ENCODE measurements around the gene PRAMEF11.
"Not testable (repeated sequence)": the region's sequence is repeated elsewhere in the genome, so short reads cannot be mapped to it uniquely, and the experiment has no call there.

The PRAMEF11 gene

GRCh38 chr1:12783783-12784182 is 47.4 kb downstream of the PRAMEF11 start:
- not testable (repeated sequence) for H3K4me3 Mint-ChIP-seq; H3K36me3 Mint-ChIP-seq (ENCODE audit: low read depth); ATAC-seq; H3K27me3 Mint-ChIP-seq; H3K4me1 Mint-ChIP-seq; H3K27ac Mint-ChIP-seq; DNase-seq
- H3K9me3 Mint-ChIP-seq, result peaks cover 13% of the 10 kb centered on the region

DNA sequence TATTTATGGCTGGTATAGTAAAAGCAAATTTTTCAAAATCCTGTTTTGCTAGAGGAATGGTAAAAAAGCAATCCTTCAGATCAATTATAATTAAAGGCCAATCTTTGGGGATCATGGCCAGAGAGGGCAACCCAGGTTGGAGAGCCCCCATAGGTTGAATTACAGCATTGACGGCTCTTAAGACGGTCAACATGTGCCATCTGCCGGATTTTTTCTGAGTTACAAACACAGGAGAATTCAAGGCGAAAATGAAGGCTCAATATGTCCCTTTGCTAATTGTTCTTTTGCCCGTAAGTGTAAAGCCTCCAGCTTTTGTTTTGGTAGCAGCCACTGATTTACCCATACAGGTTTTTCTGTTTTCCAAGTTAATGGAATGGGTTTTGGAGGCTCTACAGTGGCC is 49.7 kb downstream of the PRAMEF11 start:
- H3K27me3 Mint-ChIP-seq; H3K27ac Mint-ChIP-seq; H3K4me3 Mint-ChIP-seq; DNase-seq; H3K4me1 Mint-ChIP-seq; ATAC-seq; H3K36me3 Mint-ChIP-seq (ENCODE audit: low read depth): not testable (repeated sequence)
- H3K9me3 Mint-ChIP-seq, result peaks cover 13% of the 10 kb centered on the region

DNA sequence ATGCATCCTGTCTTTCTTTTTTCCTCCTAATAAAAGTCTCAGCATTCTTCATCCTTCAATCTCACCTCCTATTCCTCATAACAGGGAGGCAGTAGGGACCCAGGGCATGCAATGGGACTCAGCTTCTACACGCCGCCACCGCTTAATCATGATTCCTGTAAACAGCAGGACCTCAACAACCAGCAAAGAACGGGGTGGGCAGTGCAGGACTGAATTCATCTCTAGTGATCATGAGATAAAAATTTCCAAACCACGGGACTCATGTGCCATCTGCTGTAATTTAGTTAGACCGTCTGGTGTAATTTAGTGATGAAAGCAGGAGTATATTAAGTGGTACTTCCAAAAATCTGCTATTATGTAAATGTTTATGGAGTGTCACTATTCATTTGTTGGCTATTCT is 52.3 kb downstream of the PRAMEF11 start:
- ATAC-seq (no peak), DNase-seq (no peak)
- H3K27ac Mint-ChIP-seq, result no peak overlapping the region
- peaks cover 3% of the 10 kb centered on the region for H3K27me3 Mint-ChIP-seq
- no peaks in the 10 kb centered on the region for H3K36me3 Mint-ChIP-seq (ENCODE audit: low read depth)
- no peaks in the 10 kb centered on the region for H3K9me3 Mint-ChIP-seq
- H3K4me3 Mint-ChIP-seq, result no peak overlapping the region
- H3K4me1 Mint-ChIP-seq, result no peaks in the 10 kb centered on the region

DNA sequence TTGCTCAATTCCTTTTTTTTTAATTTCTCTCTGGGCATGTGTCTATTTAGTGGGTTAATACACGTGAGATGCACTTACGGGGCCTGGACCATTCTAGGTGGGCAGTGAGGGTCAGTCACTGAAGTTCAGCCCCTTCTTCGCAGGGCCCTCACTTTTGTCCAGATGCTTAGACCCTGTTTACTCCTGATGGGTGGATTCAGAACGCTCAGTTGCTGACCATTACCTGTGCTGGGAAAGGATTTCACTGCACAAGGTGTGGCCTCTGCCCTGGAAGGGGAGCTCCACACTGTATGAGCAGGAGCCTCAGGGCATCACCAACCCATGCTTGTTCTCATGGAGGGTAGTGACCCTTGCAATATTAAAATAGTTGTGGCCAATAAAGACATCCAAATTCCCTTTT is 53.1 kb downstream of the PRAMEF11 start:
- H3K27ac Mint-ChIP-seq, result no peak overlapping the region
- peaks cover 3% of the 10 kb centered on the region for H3K27me3 Mint-ChIP-seq
- no peaks in the 10 kb centered on the region for H3K9me3 Mint-ChIP-seq
- H3K4me3 Mint-ChIP-seq, result no peak overlapping the region
- no peaks in the 10 kb centered on the region for H3K4me1 Mint-ChIP-seq
- ATAC-seq (no peak), DNase-seq (no peak)
- H3K36me3 Mint-ChIP-seq (ENCODE audit: low read depth), result no peaks in the 10 kb centered on the region

GRCh38 chr1:12776801-12777557 is 54.2 kb downstream of the PRAMEF11 start:
- ATAC-seq, result no peak
- no peak for DNase-seq
- Mint-ChIP-seq H3K4me1 (no peaks in the 10 kb centered on the region), H3K4me3 (no peak overlapping the region), H3K36me3 (ENCODE audit: low read depth) (no peaks in the 10 kb centered on the region), H3K9me3 (no peaks in the 10 kb centered on the region), H3K27ac (no peak overlapping the region), H3K27me3 (peaks cover 6% of the 10 kb centered on the region)

GRCh38 chr1:12775443-12775842 is 55.8 kb downstream of the PRAMEF11 start:
- Mint-ChIP-seq H3K27ac (no peak overlapping the region), H3K4me1 (no peaks in the 10 kb centered on the region), H3K4me3 (no peak overlapping the region), H3K9me3 (no peaks in the 10 kb centered on the region), H3K27me3 (peaks cover 6% of the 10 kb centered on the region), H3K36me3 (ENCODE audit: low read depth) (no peaks in the 10 kb centered on the region)
- ATAC-seq, result no peak
- no peak for DNase-seq

DNA sequence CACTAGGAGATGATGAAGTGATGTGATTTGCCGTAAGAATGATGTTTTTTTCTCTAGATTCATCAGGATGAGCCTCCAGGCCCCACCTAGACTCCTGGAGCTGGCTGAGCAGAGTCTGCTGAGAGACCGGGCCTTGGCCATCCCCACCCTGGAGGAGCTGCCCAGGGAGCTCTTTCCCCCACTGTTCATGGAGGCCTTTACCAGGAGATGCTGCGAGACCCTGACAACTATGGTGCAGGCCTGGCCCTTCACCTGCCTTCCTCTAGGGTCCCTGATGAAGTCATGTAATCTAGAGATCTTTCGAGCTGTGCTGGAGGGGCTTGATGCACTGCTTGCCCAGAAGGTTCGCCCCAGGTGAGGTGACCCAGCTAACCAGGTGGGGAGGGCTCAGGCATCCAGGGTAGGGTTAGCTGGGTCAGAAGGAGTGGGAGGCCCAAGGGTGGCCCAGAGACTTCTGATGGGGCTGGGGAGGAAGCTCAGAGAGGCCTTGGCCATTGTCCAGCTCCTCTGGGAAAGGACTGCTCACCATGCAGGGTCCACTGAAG is 56.3 kb downstream of the PRAMEF11 start:
- ATAC-seq (no peak), DNase-seq (no peak)
- Mint-ChIP-seq H3K27me3 (peaks cover 11% of the 10 kb centered on the region), H3K4me3 (no peak overlapping the region), H3K4me1 (no peaks in the 10 kb centered on the region), H3K9me3 (no peaks in the 10 kb centered on the region), H3K27ac (no peak overlapping the region), H3K36me3 (ENCODE audit: low read depth) (no peaks in the 10 kb centered on the region)
